ENCODE results near the gene CEBPB.
"Not testable (repeated sequence)": the region's sequence is repeated elsewhere in the genome, so short reads cannot be mapped to it uniquely, and the experiment has no call there.

CEBPB gene

GRCh38 chr20:50165684-50166554 lies 24.7 kb upstream of the CEBPB start:
- peak; percentile 99 for DNase-seq
- in situ Hi-C loops (cut with MboI; ENCODE audit: low pct_unique_long_range_greater_than_20kb, low sequenced_read_pairs), result no loop called here

GRCh38 chr20:50169329-50169823 lies 21.3 kb upstream of the CEBPB start:
- DNase-seq, result peak; percentile 91
- in situ Hi-C loops (cut with MboI; ENCODE audit: low pct_unique_long_range_greater_than_20kb, low sequenced_read_pairs), result no loop called here

DNA sequence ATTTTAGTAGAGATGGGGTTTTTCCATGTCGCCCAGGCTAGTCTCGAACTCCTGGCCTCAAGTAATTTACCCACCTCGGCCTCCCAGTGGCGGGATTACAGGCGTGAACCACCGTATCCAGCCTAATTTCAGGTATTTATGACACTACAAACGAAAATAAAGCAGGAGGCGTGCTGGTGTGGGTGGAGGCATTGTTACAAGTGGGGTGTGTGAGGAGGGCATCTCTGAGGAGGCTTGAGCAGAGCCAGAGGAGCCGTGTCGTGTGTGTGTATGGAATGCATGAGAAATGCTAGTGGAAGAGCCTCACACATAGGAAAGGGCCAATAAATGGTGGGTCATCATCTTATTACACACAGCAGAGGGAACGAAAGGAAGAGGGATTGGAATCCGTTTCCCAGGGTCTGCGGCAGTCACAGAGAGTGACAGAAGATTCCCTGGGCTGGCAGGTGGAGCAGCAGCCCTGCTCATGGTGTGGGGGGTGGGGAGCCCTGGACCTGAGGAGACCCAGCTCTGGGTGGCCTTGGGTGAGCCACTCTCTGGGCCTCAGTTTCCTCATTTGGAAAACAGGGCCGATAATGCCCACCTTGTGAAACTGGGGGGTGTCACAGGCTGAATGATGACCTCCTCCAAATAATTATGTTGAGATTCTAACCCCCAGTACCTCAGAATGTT lies 19.9 kb upstream of the CEBPB start:
- in situ Hi-C loops (cut with MboI; ENCODE audit: low pct_unique_long_range_greater_than_20kb, low sequenced_read_pairs), result no loop called here
- DNase-seq, result no peak

DNA sequence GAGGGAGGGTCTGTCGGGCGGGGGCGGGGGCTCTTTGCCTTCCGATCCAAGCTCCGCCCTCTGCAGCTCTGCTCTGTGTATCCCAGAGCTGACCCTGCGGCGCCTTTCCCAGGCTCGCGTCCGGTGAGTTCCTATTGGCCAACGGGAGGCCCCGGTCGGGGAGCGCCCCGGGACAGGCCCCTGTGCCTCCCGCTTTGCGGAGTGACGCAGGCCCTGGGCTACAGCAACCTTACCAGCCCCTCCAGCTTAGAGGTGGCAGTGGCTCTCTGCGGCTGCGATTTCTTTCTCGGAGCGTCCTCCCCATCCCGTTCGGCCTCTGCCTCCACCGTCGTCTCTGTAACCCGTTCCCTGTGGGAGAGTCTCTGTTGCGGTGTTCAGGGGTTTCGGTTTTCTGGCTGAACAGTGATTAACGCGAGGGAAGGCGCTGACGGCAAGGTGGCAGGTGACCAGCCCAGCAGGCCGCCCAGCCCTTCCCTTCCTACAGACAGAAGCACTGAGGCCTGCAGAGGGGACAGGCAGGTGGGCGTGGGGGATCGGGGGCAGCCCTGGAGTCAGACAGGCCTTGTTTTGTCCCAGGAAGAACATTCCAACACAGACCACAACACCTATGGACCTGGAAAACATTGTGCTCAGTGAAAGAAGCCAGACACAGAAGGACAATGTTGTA lies 18.1 kb upstream of the CEBPB start:
- in situ Hi-C loops (cut with MboI; ENCODE audit: low pct_unique_long_range_greater_than_20kb, low sequenced_read_pairs), result no loop called here
- DNase-seq, result no peak

DNA sequence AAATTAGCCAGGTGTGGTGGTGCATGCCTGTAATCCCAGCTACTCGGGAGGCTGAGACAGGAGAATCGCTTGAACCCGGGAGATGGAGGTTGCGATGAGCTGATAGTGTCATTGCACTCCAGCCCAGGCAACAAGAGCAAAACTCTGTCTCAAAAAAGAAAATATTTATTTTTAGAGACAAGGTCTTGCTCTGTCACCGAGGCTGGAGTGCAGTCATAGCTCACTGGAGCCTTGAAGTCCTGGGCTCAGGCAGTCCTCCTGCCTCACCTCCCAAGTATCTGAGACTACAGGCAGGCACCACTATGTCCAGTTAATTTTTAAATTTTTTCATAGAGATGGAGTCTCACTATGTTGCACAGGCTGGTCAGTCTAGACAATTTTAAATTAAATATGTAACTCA lies 16.2 kb upstream of the CEBPB start:
- no peak for DNase-seq
- in situ Hi-C loops (cut with MboI; ENCODE audit: low pct_unique_long_range_greater_than_20kb, low sequenced_read_pairs), result no loop called here

- in situ Hi-C loops (cut with MboI; ENCODE audit: low pct_unique_long_range_greater_than_20kb, low sequenced_read_pairs), result no loop called here
Observed at GRCh38 chr20:50175938-50176933, 14.4 kb upstream of the CEBPB start.

DNA sequence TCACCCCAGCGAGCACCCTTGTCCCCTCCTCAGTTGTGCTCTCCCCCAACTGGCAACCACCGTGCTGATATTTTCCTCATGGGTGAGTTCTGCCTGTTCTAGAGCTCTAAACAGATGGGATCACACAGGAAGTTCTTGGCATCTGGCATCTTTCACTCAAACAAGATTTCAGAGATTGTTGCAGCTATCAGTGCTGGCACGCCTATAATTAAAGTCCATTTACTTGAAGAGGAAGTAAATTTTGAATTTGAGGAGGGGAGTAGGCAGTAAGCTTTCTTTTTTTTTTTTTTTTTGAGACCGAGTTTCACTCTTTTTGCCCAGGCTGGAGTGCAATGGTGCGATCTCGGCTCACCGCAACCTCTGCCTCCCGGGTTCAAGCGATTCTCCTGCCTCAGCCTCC lies 12.0 kb upstream of the CEBPB start:
- in situ Hi-C loops (cut with MboI; ENCODE audit: low pct_unique_long_range_greater_than_20kb, low sequenced_read_pairs), result not testable (repeated sequence)
- peak; percentile 59 for DNase-seq

More at GRCh38 chr20:50175938-50176933, 14.4 kb upstream of the CEBPB start:
- no peak for DNase-seq

- in situ Hi-C loops (cut with MboI; ENCODE audit: low pct_unique_long_range_greater_than_20kb, low sequenced_read_pairs), result loop anchor here (10.0 kb wide), 2 partner anchors 283 to 393 kb away; no protein-coding TSS in a partner anchor
- no peak for DNase-seq
Observed at GRCh38 chr20:50181344-50181743, 9.3 kb upstream of the CEBPB start.

GRCh38 chr20:50182346-50182745 lies 8.3 kb upstream of the CEBPB start:
- no peak for DNase-seq
- in situ Hi-C loops (cut with MboI; ENCODE audit: low pct_unique_long_range_greater_than_20kb, low sequenced_read_pairs), result loop anchor here (10.0 kb wide), 2 partner anchors 282 to 392 kb away; no protein-coding TSS in a partner anchor

GRCh38 chr20:50185426-50185825 lies 5.2 kb upstream of the CEBPB start:
- DNase-seq, result no peak
- in situ Hi-C loops (cut with MboI; ENCODE audit: low pct_unique_long_range_greater_than_20kb, low sequenced_read_pairs), result loop anchor here (10.0 kb wide), 2 partner anchors 279 to 389 kb away; no protein-coding TSS in a partner anchor

GRCh38 chr20:50186151-50186885 lies 4.3 kb upstream of the CEBPB start:
- peak; percentile 81 for DNase-seq
- in situ Hi-C loops (cut with MboI; ENCODE audit: low pct_unique_long_range_greater_than_20kb, low sequenced_read_pairs), result loop anchor here (10.0 kb wide), 2 partner anchors 278 to 388 kb away; no protein-coding TSS in a partner anchor

DNA sequence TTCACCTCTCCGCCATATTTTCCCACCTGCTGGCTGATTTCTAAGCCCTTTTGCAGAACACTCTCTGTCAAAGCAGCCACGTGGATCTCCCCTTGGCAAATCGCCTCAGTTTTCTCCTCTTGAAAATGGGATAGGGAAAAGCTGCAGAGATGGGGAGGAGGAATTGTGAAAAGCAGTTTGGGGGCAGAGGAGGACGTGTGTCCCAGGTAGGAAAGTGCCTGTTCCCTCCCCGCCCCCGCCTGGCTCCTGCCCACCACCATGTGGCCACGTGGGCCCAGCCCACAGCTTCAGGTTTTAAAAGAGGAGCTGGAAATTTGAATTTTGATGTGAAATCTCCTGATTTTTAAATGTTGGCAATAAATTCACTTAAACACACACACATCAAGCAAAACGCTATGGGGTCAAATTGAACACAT lies 3.6 kb upstream of the CEBPB start:
- in situ Hi-C loops (cut with MboI; ENCODE audit: low pct_unique_long_range_greater_than_20kb, low sequenced_read_pairs), result loop anchor here (10.0 kb wide), 2 partner anchors 278 to 388 kb away; no protein-coding TSS in a partner anchor
- no peak for DNase-seq

DNA sequence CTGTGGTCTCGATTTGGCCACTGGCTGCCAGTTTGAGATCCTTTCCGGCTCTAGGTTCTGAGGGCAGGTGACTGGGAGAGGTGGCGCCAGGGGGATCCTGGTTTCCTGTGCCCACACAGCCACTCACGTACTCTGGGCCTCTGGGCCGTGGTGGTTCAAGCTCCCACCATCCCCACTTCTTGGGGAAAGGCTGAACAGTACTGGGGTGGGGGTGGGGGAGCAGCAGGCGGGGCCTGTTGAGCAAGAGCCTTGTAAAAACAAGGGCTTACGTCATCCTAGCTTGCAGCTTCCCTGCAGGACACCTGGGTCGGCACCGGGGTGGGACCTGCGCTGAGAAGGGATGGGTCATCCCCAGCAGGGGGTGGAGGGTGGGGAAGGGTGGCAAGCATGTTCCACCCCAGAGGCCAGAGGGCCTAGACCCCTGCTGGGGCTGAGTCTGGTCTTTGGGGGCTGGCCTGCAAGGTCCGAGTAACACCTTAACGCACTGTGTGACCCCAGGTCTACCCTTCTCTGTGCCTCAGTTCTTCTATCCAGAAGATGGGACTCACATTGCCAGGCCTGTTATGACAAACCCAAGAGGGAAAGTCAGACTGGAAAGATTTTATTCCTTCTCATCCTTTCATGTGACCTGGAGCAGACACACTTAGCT lies 3.1 kb upstream of the CEBPB start:
- in situ Hi-C loops (cut with MboI; ENCODE audit: low pct_unique_long_range_greater_than_20kb, low sequenced_read_pairs), result loop anchor here (10.0 kb wide), 2 partner anchors 277 to 387 kb away; no protein-coding TSS in a partner anchor

DNA sequence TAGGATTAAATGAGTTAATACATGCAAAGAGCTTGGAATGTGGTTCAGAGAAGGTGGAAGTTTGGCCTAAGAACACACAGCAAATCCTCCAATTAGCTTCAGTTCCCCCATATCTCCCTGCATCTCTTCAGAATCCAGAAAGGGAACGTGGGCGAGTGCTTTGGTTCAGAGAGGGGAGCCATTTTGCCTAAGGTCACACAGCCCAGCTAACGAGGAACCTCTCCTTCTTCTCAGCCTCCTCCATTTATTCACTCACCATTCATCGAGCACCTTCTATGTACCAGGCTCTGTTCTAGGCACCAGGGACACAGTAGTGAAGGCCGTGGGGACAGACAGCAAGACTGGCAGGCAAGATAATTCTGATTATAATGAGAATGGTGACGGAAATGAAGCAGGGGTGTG lies 2.3 kb upstream of the CEBPB start:
- in situ Hi-C loops (cut with MboI; ENCODE audit: low pct_unique_long_range_greater_than_20kb, low sequenced_read_pairs), result loop anchor here (10.0 kb wide), 2 partner anchors 277 to 387 kb away; no protein-coding TSS in a partner anchor
- no peak for DNase-seq

More for the DNA sequence above, 3.1 kb upstream of the CEBPB start:
- DNase-seq, result peak; percentile 36

DNA sequence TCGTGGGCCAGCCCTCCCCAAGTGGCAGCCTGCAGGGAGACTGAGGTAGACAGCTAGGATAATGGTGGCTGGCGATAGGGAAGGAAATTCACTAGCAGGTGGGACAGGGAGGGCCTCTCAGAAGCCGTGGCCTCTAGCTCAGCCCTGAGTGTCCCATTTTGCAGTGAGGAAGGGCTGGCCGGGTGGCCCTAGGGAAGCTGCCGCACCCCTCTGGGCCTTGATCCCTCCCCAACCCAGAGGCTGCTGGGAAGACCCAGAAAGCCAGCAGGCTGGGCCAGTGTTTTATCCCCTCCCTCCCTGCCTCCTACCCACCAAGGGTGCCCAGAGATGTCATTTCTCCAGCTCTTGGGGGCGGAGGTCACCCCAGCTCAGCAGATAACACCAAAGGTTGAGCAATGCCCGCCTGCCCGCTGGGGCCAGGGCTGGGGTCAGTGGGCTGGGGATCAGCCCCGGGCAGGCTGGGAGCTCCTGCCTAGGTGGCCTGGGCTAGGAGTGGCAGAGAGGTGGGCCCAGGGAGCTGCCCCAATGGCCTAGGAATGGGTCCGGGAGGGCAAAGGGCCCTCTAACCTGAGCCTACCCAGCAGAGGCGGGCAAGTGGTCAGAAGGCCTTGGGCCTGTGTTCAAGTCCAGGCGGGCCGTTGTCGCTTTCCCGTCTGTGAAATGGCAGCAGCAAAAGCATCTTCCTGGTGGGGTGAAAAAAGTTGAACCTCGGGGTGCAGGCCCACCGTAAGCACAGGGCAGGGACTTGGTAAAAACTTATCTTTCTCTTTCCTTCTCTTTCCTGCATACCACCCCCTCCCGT lies 1.6 kb upstream of the CEBPB start:
- in situ Hi-C loops (cut with MboI; ENCODE audit: low pct_unique_long_range_greater_than_20kb, low sequenced_read_pairs), result loop anchor here (10.0 kb wide), 2 partner anchors 276 to 386 kb away; no protein-coding TSS in a partner anchor
- DNase-seq, result no peak

DNA sequence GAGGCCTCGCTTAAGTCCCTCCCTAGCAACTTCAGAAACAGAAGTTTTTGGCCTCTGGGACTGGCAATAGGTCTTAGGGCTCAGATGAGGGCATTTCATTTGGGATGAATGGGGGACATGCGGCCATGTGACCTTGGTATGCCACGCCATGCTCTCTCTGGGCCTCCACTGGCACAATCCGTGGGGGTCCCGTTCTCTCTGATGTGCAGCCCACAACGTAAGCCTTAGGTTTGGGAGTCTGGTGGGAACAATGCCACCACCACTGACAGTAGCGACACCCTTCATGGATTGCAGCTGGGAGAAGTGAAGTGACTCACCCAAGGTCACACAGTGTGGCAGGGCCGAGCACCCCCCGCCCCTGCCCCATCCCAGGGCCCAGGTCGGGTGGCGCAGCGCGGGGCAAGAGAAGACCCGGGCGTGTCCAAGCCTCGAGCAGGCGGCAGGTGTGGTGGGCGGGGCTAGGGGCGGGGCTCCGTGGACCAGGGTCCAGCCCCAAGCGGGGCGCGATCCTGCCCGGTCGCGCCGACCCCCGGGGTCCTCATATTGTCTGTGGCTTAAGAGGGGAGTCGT lies 864 bp upstream of the CEBPB start:
- in situ Hi-C loops (cut with MboI; ENCODE audit: low pct_unique_long_range_greater_than_20kb, low sequenced_read_pairs), result loop anchor here (10.0 kb wide), 2 partner anchors 275 to 385 kb away; no protein-coding TSS in a partner anchor
- DNase-seq, result no peak

Measured in KBM-7 (cell line).